HepG2 (cell line): ENCODE results near the gene EPS8L3. TPM values are rescaled to one million over a fixed set of nuclear protein-coding genes. Genes with fewer than 3 reads are reported as not detected.

Source experiments
- ATAC-seq: fragments of 200-7000 bp; cut with Tn5 transposase; 3 replicates; pipeline ENCODE4 v1.9.1; 2020; ENCODE audit warnings: mild to moderate bottlenecking, moderate library complexity
- BruUV-seq: library from RNA; stranded (reverse); fragments of 400-500 nt; replicated peaks from 2 replicates; lab custom pipeline; 2021; lab: Mats Ljungman, UMichigan
- CTCF ChIA-PET: fragments of 300-600 bp; formaldehyde crosslinking; extraction: SDS; loops from one replicate; lab custom pipeline; 2021; ENCODE audit warnings: low total read pairs, inconsistent platforms, low intra/inter-chr PET ratio; lab: Yijun Ruan, JAX
- POLR2A ChIA-PET: fragments of 350-600 bp; sonication (Branson Sonifier 250); formaldehyde crosslinking; loops from one replicate; lab custom pipeline; 2020; ENCODE audit warnings: antibody characterized with exemption, inconsistent platforms; lab: Yijun Ruan, JAX
- DNase-seq: peaks from one replicate; pipeline ENCODE4 v3.0.0-alpha.2; 2015; ENCODE audit warnings: low spot score
- FAIRE-seq: peaks from 3 replicates; lab custom pipeline; 2011; peaks lifted over from hg19 to GRCh38; lab: Jason Lieb, UNC
- H2AFZ ChIP-seq: one replicate; pipeline ENCODE4 v1.6.1; 2011; ENCODE audit warnings: low read length, inconsistent platforms
- H3K27ac ChIP-seq: fragments of 300-600 bp; 3 replicates; pipeline ENCODE4 v1.8.0; 2011; ENCODE audit warnings: mixed run types, mild to moderate bottlenecking, mixed read lengths, low read length, inconsistent platforms; ENCODE audit not compliant: insufficient read depth; ENCODE audit errors: extremely low read length
- H3K27me3 ChIP-seq, 2 experiments: fragments of 200-600 bp in 1 of 2; 2 replicates in 1 of 2; 3 replicates in 1 of 2; pipeline versions ENCODE4 v1.6.0 to v1.8.0; 2011; ENCODE audit warnings: low read length in 2 of 2, mild to moderate bottlenecking in 2 of 2, moderate library complexity in 2 of 2, inconsistent platforms in 1 of 2; ENCODE audit not compliant: insufficient read depth in 2 of 2, control insufficient read depth in 1 of 2
- H3K36me3 ChIP-seq, 2 experiments: fragments of 200-600 bp in 1 of 2; replicated peaks in 1 of 2; 2 replicates in 1 of 2; 3 replicates in 1 of 2; pipeline versions ENCODE4 v1.5.1 to v1.8.0; 2011; ENCODE audit warnings: low read length in 2 of 2, inconsistent platforms in 1 of 2; ENCODE audit not compliant: insufficient read depth in 2 of 2, control insufficient read depth in 1 of 2
- H3K4me1 ChIP-seq: 2 replicates; pipeline ENCODE4 v1.5.1; 2012; ENCODE audit warnings: low read length, inconsistent platforms; ENCODE audit not compliant: insufficient read depth
- H3K4me2 ChIP-seq: 2 replicates; pipeline ENCODE4 v1.6.0; 2011; ENCODE audit warnings: low read depth, low read length, inconsistent platforms
- H3K4me3 ChIP-seq, 3 experiments: fragments of 200-600 bp in 1 of 3; sonication (generic), shearing (Covaris generic) in 1 of 3; replicated peaks in 1 of 3; 2 replicates each; pipeline ENCODE4 v1.5.1; 2011 to 2016; ENCODE audit warnings: low read length in 3 of 3, inconsistent platforms in 2 of 3, low read depth in 2 of 3, mild to moderate bottlenecking in 2 of 3, control low read depth in 1 of 3, mixed read lengths in 1 of 3; ENCODE audit not compliant: insufficient read depth in 1 of 3
- H3K79me2 ChIP-seq: one replicate; pipeline ENCODE4 v1.6.1; 2011; ENCODE audit warnings: low read length, inconsistent platforms; ENCODE audit not compliant: insufficient read depth
- H3K9ac ChIP-seq: 2 replicates; pipeline ENCODE4 v1.6.0; 2011; ENCODE audit warnings: mild to moderate bottlenecking, low read depth, low read length, inconsistent platforms; ENCODE audit not compliant: insufficient read depth
- H3K9me3 ChIP-seq: 2 replicates; pipeline ENCODE4 v1.5.1; 2012; ENCODE audit warnings: mild to moderate bottlenecking, low read length
- H4K20me1 ChIP-seq: 2 replicates; pipeline ENCODE4 v1.6.0; 2011; ENCODE audit warnings: inconsistent platforms, mild to moderate bottlenecking, low read length, moderate library complexity; ENCODE audit not compliant: insufficient read depth
- ATF7 ChIP-seq, 2 experiments: fragments of 450-650 bp in 1 of 2; sonication (generic) in 1 of 2; formaldehyde crosslinking in 1 of 2; IDR thresholded peaks; 2 replicates each; pipeline versions ENCODE4 v1.4.0 to v1.6.1; 2016 to 2020; ENCODE audit warnings: antibody characterized with exemption in 1 of 2, mild to moderate bottlenecking in 1 of 2, missing genetic modification reagents in 1 of 2
- CREB1 ChIP-seq, 2 experiments: fragments of 450-650 bp in 1 of 2; IDR thresholded peaks; 2 replicates each; pipeline ENCODE4 v1.6.1; 2016 to 2017; ENCODE audit warnings: control low read depth in 1 of 2, mild to moderate bottlenecking in 1 of 2, missing compliant biosample characterization in 1 of 2, missing genetic modification characterization in 1 of 2
- ZBTB14 ChIP-seq: sonication (generic); formaldehyde crosslinking; IDR thresholded peaks from 2 replicates; pipeline ENCODE4 v1.4.0; 2020; ENCODE audit warnings: missing genetic modification reagents
- ZNF326 ChIP-seq: sonication (generic); formaldehyde crosslinking; IDR thresholded peaks from 2 replicates; pipeline ENCODE4 v1.4.0; 2020; ENCODE audit warnings: missing genetic modification reagents, borderline replicate concordance
- WGBS: methylation state at CpG from one replicate; pipeline ENCODE4 v1.1.6; 2017; ENCODE audit warnings: low lambda C conversion rate; 5-methylcytosine and 5-hydroxymethylcytosine counted together
- in situ Hi-C: cut with HindIII; loops from 2 replicates; pipeline ENCODE4 v1.10.0; 2017; ENCODE audit warnings: low pct_unique_long_range_greater_than_20kb; ENCODE audit not compliant: extremely low pct_ligation_motif_present
- intact Hi-C: fragments of 100-400 bp; cut with micrococcal nuclease; formaldehyde crosslinking; loops from one replicate; pipeline ENCODE4 v1.10.0; 2022; ENCODE audit not compliant: unreplicated experiment
- polyA plus RNA-seq, 8 experiments: library from polyadenylated mRNA; depleted of rRNA in 3 of 8; stranded (reverse) in 7 of 8; unstranded in 1 of 8; fragments of >200 nt; fragmentation: Illumina TruSeq in 4 of 8; extraction: Trizol in 4 of 8; gene quantifications; 2 replicates each; pipeline versions ENCODE4 v1.2.1 to v1.2.3, GENCODE V29; 2011 to 2016; ENCODE audit warnings: low read depth in 4 of 8, missing spikeins in 1 of 8, mixed read lengths in 1 of 8; ENCODE audit not compliant: insufficient read depth in 1 of 8
- total RNA-seq, 5 experiments: library from RNA; depleted of rRNA; stranded (reverse); fragments of >200 nt; fragmentation: Illumina TruSeq; extraction: Trizol; gene quantifications; 2 replicates each; pipeline ENCODE4 v1.2.3, GENCODE V29; 2016; ENCODE audit warnings: low read depth in 1 of 5

EPS8L3 gene
- total and polyA plus RNA-seq, 2 of the 13 experiments (the other 11 are each of a cell fraction or from before 2014, with no cell fraction given) = 18.2 to 106 TPM

DNA sequence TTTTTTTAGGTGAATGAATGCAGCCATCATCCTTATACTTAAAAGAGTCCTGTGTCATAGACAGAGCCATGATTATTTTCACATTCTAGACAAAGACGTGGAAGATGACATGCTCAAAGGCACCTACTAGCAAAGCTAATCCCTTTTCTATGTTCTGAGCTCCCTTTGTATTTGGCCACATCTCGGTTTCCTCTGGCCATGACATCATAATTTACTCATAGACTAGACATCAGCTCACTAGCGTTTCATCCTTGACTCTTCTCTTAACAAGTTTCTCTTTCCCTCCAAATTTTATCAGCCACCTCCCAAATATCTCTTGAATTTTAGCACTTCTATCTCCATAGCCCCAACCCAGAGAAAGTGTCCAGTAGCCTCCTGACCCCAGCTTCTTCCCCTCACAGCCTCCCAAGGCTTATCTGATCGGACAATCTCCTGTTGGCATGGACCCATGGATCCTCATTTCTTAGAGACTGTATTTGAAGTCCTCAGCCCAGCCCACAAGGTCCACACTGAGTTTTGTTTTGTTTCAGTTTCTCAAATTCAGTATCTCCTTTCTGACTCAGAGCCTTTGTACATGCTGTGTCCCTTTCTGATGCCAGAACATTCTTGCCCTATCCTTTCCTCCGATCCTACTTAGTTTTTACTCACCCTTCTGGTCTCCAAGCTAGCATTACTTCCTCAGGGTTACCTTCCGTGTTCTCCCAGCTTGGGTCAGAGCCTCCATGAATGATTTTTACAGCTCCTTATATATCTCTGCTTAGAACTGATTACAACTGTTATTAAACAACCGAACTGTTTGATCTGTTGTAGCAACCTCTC lies 33.0 kb upstream of the EPS8L3 start:
- intact Hi-C loops = loop anchor here (2.0 kb wide), 1 partner anchor 26 kb away; no protein-coding TSS in a partner anchor
- Histone ChIP-seq H3K9ac (no peak overlapping the region), H3K4me1 (peaks cover 36% of the 10 kb centered on the region), H2AFZ (no peak overlapping the region), H3K4me3 (no peak overlapping the region)
- ChIA-PET CTCF (no interaction called here), POLR2A (no interaction called here)
- DNase-seq (no peak), FAIRE-seq (no peak)
- BruUV-seq = no TSS peak
- 62% methylated on average over 7 of the region's 7 CpGs for WGBS
- no peak for TF ChIP-seq ZNF326
- no peak for TF ChIP-seq ZBTB14 (CRISPR knock-in tag)
- TF ChIP-seq CREB1 (IDR thresholded peaks at IDR 0.05) = peak; percentile 12; the same call in 1 of the 2 replicates
- TF ChIP-seq CREB1 (CRISPR knock-in tag; IDR thresholded peaks at IDR 0.05) = no peak
- TF ChIP-seq ATF7 (IDR thresholded peaks at IDR 0.05) = peak; percentile 80
- TF ChIP-seq ATF7 (CRISPR knock-in tag; IDR thresholded peaks at IDR 0.05) = no peak
- TF ChIP-seq, all 625 proteins: peak for 2
- Histone ChIP-seq H3K79me2 (no peaks in the 10 kb centered on the region), H3K4me2 (no peak overlapping the region), H4K20me1 (no peaks in the 10 kb centered on the region), H3K27ac (no peak overlapping the region), H3K27me3 (0 out of 5 replicates have a peak, but pooled peaks cover 0 to 3% of the 10 kb centered on the region in 2 experiments), H3K9me3 (no peaks in the 10 kb centered on the region), H3K36me3 (no peaks in the 10 kb centered on the region)
- no peak for ATAC-seq
- in situ Hi-C loops = no loop called here
